Measurements from ENCODE around the gene MOB3B.

The MOB3B gene

GRCh38 chr9:27558307-27558706 lies 28.7 kb upstream of the MOB3B start:
- H3K27ac ChIP-seq, result no peak overlapping the region
- TF ChIP-seq CTCF (conservative IDR thresholded peaks at IDR 0.05), result no peak

- no peak overlapping the region for H3K27ac ChIP-seq
- no peak for TF ChIP-seq CTCF (conservative IDR thresholded peaks at IDR 0.05)
These were observed 26.9 kb upstream of the MOB3B start for GRCh38 chr9:27556470-27556869.

- TF ChIP-seq CTCF (conservative IDR thresholded peaks at IDR 0.05), result no peak
- no peak overlapping the region for H3K27ac ChIP-seq
These were observed 25.1 kb upstream of the MOB3B start for GRCh38 chr9:27554712-27555111.

- no peak for TF ChIP-seq CTCF (conservative IDR thresholded peaks at IDR 0.05)
- no peak overlapping the region for H3K27ac ChIP-seq
These were observed 19.7 kb upstream of the MOB3B start for GRCh38 chr9:27549196-27549755.

- no peak overlapping the region for H3K27ac ChIP-seq
These were observed 18.6 kb upstream of the MOB3B start for GRCh38 chr9:27548055-27548741.

GRCh38 chr9:27545471-27545870 lies 15.9 kb upstream of the MOB3B start:
- H3K27ac ChIP-seq, result no peak overlapping the region
- TF ChIP-seq CTCF (conservative IDR thresholded peaks at IDR 0.05), result no peak

More at GRCh38 chr9:27548055-27548741, 18.6 kb upstream of the MOB3B start:
- TF ChIP-seq CTCF (conservative IDR thresholded peaks at IDR 0.05), result peak; percentile 76

- no peak for TF ChIP-seq CTCF (conservative IDR thresholded peaks at IDR 0.05)
- no peak overlapping the region for H3K27ac ChIP-seq
These were observed 12.9 kb upstream of the MOB3B start for GRCh38 chr9:27542508-27542907.
